Immature natural killer cell (primary cell): Measurements from ENCODE around the gene NCOA6. TPM values are rescaled to one million over a fixed set of nuclear protein-coding genes. Genes with fewer than 3 reads are reported as not detected.
"Not testable (repeated sequence)": the region's sequence is repeated elsewhere in the genome, so short reads cannot be mapped to it uniquely, and the experiment has no call there.

Experiments used
- DNase-seq, 3 donors: peaks; one replicate each; pipeline ENCODE4 v3.0.0; 2022; ENCODE audit warnings: mixed read lengths in 1 of 3
- H3K27ac Mint-ChIP-seq, 6 donors: one replicate each; pipeline ENCODE4 v1.8.0; 2020; ENCODE audit warnings: mixed read lengths in 6 of 6, mild to moderate bottlenecking in 5 of 6, inconsistent platforms in 4 of 6, moderate library complexity in 3 of 6
- H3K27me3 Mint-ChIP-seq, 3 donors: one replicate each; pipeline ENCODE4 v1.8.0; 2020 to 2021; ENCODE audit warnings: low read depth in 3 of 3, mild to moderate bottlenecking in 3 of 3, mixed read lengths in 3 of 3, moderate library complexity in 3 of 3, inconsistent platforms in 1 of 3
- H3K36me3 Mint-ChIP-seq, 3 donors: one replicate each; pipeline ENCODE4 v1.8.0; 2020; ENCODE audit warnings: mixed read lengths in 3 of 3, inconsistent platforms in 2 of 3, mild to moderate bottlenecking in 2 of 3
- H3K4me1 Mint-ChIP-seq, 2 donors: one replicate each; pipeline ENCODE4 v1.8.0; 2020; ENCODE audit warnings: inconsistent platforms in 2 of 2, mild to moderate bottlenecking in 2 of 2, mixed read lengths in 2 of 2, moderate library complexity in 1 of 2
- H3K4me3 Mint-ChIP-seq, 5 donors: one replicate each; pipeline ENCODE4 v1.8.0; 2020; ENCODE audit warnings: mild to moderate bottlenecking in 5 of 5, mixed read lengths in 5 of 5, inconsistent platforms in 3 of 5, moderate library complexity in 3 of 5
- H3K9me3 Mint-ChIP-seq, 6 donors: one replicate each; pipeline ENCODE4 v1.8.0; 2020; ENCODE audit warnings: mild to moderate bottlenecking in 6 of 6, mixed read lengths in 6 of 6, inconsistent platforms in 4 of 6, moderate library complexity in 3 of 6
- polyA plus RNA-seq, 3 donors: library from polyadenylated mRNA; unstranded; fragments of 300-500 nt; fragmentation: Illumina TruSeq; gene quantifications; one replicate each; pipeline ENCODE4 v1.2.3, GENCODE V29; 2021

Gene NCOA6
- polyA plus RNA-seq, 3 donors from 2014 or later, result 0.65 to 17.3 (median 3.0) TPM

DNA sequence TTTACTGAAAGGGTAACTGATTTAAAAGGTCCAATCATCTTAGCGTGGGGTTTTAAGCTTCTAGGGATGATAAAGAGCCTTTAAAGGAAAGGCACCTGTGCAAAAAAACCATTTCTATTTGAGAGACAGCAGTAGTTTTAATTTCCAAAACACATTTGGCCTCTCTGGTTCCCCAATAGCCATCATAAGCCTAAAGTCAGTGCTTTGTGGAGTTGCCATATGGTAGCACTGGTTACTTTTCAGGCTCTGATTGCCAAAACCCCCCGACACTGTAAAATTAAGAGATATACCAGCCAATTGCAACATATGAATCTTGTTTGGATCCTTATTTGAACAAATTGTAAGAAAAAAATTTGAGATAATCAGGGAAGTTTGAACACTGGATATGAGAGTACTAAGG, 76.7 kb downstream of the NCOA6 start:
- peaks cover 0 to 2% (median 0%) of the 10 kb centered on the region in 3 donors for H3K27me3 Mint-ChIP-seq
- H3K36me3 Mint-ChIP-seq, result peaks cover 10 to 61% (median 20%) of the 10 kb centered on the region in 3 donors
- H3K9me3 Mint-ChIP-seq, result no peaks in the 10 kb centered on the region
- no peaks in the 10 kb centered on the region for H3K4me1 Mint-ChIP-seq
- DNase-seq, result no peak
- H3K27ac Mint-ChIP-seq, result no peak overlapping the region
- no peak overlapping the region for H3K4me3 Mint-ChIP-seq

DNA sequence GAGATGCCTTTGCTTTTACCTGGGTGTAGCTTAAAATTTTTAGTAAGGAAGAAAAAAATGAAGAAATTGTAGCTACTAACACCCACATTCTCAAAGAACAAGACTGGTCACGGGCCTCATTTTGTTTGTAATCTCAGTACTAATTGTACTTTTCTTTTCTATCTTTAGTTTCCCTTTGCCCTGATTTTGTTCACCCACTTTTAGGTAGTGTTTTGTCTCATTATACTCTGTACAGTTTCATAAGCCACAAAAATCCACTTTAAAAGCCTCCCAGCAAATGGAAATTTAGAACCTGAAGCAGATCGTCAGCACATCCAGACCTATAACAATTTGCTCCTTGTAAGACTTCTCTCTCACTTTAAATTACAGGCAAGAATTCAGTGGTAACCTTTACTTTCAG, 78.0 kb downstream of the NCOA6 start:
- peak overlapping the region in 1 of 6 donors; percentile 34 for H3K27ac Mint-ChIP-seq
- DNase-seq, result no peak
- peaks cover 13 to 67% (median 28%) of the 10 kb centered on the region in 3 donors for H3K36me3 Mint-ChIP-seq

DNA sequence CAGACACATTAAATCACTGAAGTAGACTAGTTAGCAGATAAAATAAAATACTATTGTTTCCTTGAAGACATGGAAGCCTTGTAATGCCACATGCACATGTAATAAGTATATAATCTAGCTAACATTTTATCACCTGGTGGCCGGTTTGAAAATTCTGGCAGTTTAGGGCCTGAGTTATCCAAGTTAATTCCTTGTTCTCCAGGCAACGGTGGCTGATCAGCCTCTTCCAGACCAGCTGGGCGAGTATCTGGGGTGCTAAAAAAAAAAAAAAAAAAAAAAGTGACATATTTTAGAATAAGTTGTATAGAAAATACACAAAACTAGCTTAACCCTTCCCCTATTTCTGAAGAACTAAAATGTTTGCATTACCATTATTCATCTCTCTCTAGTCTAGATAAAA, 78.8 kb downstream of the NCOA6 start:
- H3K36me3 Mint-ChIP-seq, result peaks cover 13 to 66% (median 27%) of the 10 kb centered on the region in 3 donors
- H3K4me1 Mint-ChIP-seq, result peaks cover 6 to 11% of the 10 kb centered on the region in 2 donors
- H3K9me3 Mint-ChIP-seq, result no peaks in the 10 kb centered on the region
- H3K27ac Mint-ChIP-seq, result peak overlapping the region in 1 of 6 donors; percentile 34
- peaks cover 0 to 2% (median 0%) of the 10 kb centered on the region in 3 donors for H3K27me3 Mint-ChIP-seq
- H3K4me3 Mint-ChIP-seq, result no peak overlapping the region
- no peak for DNase-seq

More for the DNA sequence above, 78.0 kb downstream of the NCOA6 start:
- Mint-ChIP-seq H3K27me3 (peaks cover 0 to 2% (median 0%) of the 10 kb centered on the region in 3 donors), H3K4me1 (peaks cover 5 to 9% of the 10 kb centered on the region in 2 donors), H3K9me3 (no peaks in the 10 kb centered on the region), H3K4me3 (no peak overlapping the region)

DNA sequence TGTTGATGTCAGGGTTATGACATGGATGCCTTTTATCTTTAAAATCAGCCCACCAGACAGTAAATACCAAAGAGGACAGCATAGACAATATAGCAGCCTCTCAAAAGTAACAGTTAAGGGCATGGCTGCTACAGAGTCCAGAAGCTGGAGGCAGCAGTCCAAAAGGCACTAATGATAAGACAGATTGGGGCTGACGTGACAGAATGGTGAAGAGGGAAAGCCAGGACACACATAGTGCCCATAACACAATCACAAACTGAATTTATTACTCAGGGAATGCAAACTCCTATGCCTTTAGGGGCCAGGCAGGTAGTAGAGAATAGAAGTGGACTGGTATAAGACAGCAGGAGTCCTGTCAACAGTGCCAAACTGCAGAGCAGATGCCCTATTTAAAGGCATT, 80.6 kb downstream of the NCOA6 start:
- peaks cover 6 to 11% of the 10 kb centered on the region in 2 donors for H3K4me1 Mint-ChIP-seq
- H3K27ac Mint-ChIP-seq, result no peak overlapping the region
- H3K27me3 Mint-ChIP-seq, result no peaks in the 10 kb centered on the region
- H3K36me3 Mint-ChIP-seq, result peaks cover 14 to 67% (median 30%) of the 10 kb centered on the region in 3 donors
- H3K4me3 Mint-ChIP-seq, result no peak overlapping the region
- H3K9me3 Mint-ChIP-seq, result no peaks in the 10 kb centered on the region
- no peak for DNase-seq

DNA sequence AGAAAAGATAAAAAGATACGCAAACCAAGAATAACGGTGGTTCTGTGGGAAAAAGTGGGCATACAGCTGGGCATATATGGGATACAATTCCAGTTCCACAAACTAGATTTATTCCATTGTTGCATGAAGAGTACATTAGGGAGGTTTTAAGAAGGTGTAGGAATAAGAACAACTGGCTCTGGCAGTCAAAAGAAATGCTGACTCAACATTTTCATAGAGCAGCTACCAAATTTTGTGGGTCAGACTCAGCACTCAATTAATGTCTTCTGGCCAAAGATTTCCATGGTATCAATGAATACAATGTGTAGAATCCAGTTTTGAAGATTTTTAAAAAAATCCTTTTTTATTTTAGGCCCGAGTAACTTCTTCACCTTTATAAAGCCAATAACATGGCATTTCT, 81.1 kb downstream of the NCOA6 start:
- H3K9me3 Mint-ChIP-seq, result no peaks in the 10 kb centered on the region
- DNase-seq, result no peak
- no peak overlapping the region for H3K4me3 Mint-ChIP-seq
- peaks cover 6 to 11% of the 10 kb centered on the region in 2 donors for H3K4me1 Mint-ChIP-seq
- H3K27ac Mint-ChIP-seq, result no peak overlapping the region
- no peaks in the 10 kb centered on the region for H3K27me3 Mint-ChIP-seq
- peaks cover 13 to 63% (median 29%) of the 10 kb centered on the region in 3 donors for H3K36me3 Mint-ChIP-seq

DNA sequence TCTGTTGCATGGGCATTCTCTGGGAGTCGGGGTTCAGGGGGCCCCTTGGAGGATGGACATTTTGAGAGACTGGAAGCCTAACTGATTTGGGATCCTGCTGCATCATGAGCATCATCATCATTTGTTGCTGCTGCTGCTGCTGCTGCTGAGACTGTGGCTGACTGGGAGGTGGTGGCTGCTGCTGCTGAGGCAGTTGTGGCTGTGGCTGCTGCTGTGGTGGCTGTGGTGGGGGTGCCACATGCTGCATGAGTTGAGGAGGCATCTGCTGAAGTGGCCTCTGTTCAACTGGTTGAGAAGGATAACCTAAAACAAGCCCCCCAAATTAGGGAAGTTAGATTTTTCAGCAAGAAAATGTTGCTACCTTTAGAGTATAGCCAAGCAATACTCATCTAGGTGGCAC, 82.4 kb downstream of the NCOA6 start:
- Mint-ChIP-seq H3K36me3 (peaks cover 13 to 59% (median 26%) of the 10 kb centered on the region in 3 donors), H3K4me3 (no peak overlapping the region), H3K9me3 (no peaks in the 10 kb centered on the region), H3K4me1 (peaks cover 6 to 11% of the 10 kb centered on the region in 2 donors), H3K27ac (peak overlapping the region in 3 of 6 donors; percentile 32 to 47 (median 40)), H3K27me3 (no peaks in the 10 kb centered on the region)
- peak in 1 of 3 donors; percentile 14 for DNase-seq

DNA sequence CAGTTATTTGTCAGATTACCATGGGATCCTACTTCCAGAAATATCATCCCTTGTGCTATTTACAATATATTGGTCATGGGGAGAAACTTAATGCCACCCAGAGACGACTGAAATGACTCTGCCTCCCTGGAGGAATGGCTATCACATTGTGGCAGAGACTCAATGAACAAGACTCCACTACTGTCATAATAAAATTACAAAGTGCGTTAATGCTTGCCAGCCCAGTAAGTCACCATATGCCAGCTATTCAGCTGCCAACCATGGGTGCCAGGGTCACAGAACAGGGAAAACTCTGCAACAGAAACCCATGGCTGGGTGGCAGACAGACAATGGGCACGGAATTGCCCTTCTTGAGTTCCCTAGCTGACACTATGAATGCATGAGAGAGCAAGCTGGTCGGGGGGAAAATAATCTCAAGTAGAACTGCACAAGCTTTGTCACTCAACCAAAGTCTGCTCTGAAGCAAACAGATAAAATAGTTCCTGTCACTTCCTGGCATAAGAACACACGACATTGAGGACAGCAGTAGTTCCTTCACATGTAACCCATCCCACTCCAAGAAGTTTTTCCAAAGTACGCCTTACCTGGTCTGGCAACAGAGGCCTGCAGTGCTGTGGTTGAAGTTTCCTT, 89.2 kb downstream of the NCOA6 start:
- Mint-ChIP-seq H3K36me3 (peaks cover 8 to 31% (median 17%) of the 10 kb centered on the region in 3 donors), H3K9me3 (no peaks in the 10 kb centered on the region), H3K27ac (no peak overlapping the region), H3K27me3 (peaks cover 0 to 1% (median 0%) of the 10 kb centered on the region in 3 donors), H3K4me1 (no peaks in the 10 kb centered on the region), H3K4me3 (no peak overlapping the region)
- no peak for DNase-seq

DNA sequence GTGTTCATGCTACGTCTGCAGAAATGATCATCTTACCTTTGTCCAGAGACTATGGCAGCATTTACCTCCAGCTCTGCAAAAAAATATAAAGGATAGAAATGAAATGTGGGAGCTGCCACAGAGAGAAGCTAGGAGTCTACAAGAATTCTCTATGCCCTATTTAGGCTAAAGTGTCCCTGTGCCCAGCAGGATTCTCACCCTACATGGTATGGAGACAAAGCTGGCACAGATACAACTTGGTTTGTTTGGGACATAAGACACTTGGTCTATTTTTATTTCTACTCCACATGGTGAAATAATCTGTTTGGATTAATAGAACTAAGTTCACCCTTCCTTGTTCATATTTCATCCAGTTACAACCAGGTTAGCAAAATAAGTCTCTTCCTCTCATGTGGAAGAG, 92.9 kb downstream of the NCOA6 start:
- H3K27ac Mint-ChIP-seq, result no peak overlapping the region
- peaks cover 0 to 1% (median 0%) of the 10 kb centered on the region in 3 donors for H3K27me3 Mint-ChIP-seq
- H3K4me1 Mint-ChIP-seq, result no peaks in the 10 kb centered on the region
- no peaks in the 10 kb centered on the region for H3K9me3 Mint-ChIP-seq
- H3K4me3 Mint-ChIP-seq, result no peak overlapping the region
- H3K36me3 Mint-ChIP-seq, result peaks cover 10 to 22% (median 18%) of the 10 kb centered on the region in 3 donors
- DNase-seq, result no peak

DNA sequence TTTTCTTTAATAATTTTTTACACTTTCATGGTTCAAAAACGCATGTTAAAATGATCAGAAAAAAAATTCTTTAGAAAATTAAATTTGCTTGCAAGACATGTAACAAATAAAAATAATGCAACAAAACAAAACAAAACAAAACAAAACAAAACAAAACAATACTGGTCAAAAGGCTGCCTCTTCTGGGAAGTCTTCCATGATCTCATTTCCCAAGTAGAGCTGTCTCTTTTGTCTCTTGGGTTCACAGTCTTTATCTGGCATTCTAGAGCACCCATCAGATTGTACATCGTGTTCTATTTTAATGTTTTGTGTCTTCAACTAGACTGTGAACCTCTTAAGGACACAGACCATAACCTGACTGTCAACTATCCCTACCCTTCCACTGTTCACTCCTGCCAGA, 96.0 kb downstream of the NCOA6 start:
- H3K4me3 Mint-ChIP-seq, result no peak overlapping the region
- no peak overlapping the region for H3K27ac Mint-ChIP-seq
- H3K9me3 Mint-ChIP-seq, result no peaks in the 10 kb centered on the region
- no peak for DNase-seq
- no peaks in the 10 kb centered on the region for H3K4me1 Mint-ChIP-seq
- H3K36me3 Mint-ChIP-seq, result peaks cover 24 to 36% (median 34%) of the 10 kb centered on the region in 3 donors
- peaks cover 0 to 2% (median 0%) of the 10 kb centered on the region in 3 donors for H3K27me3 Mint-ChIP-seq

DNA sequence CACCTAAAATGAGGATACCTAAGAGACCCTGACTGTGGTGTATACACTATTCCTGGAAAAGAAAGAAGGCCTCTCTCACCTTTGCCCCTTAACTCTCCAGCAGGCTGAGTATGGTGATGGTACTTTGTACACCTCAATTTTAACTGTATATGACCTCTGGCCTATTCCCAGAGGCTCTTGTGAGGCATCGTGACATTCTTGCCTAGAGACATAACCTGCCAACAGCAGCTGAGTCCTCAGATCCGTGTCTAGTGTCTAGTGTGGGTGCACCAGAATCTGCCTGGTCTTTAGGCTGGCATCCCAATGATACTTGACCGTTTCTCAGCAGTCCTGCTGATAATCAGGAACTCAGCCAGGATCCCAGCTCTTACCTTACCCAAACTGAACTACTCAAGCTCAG, 101.3 kb downstream of the NCOA6 start:
- H3K27ac Mint-ChIP-seq, result no peak overlapping the region
- H3K9me3 Mint-ChIP-seq, result no peaks in the 10 kb centered on the region
- H3K4me3 Mint-ChIP-seq, result no peak overlapping the region
- peaks cover 0 to 3% (median 0%) of the 10 kb centered on the region in 3 donors for H3K27me3 Mint-ChIP-seq
- H3K36me3 Mint-ChIP-seq, result peaks cover 18 to 32% (median 20%) of the 10 kb centered on the region in 3 donors
- peaks cover 12 to 18% of the 10 kb centered on the region in 2 donors for H3K4me1 Mint-ChIP-seq
- DNase-seq, result no peak

DNA sequence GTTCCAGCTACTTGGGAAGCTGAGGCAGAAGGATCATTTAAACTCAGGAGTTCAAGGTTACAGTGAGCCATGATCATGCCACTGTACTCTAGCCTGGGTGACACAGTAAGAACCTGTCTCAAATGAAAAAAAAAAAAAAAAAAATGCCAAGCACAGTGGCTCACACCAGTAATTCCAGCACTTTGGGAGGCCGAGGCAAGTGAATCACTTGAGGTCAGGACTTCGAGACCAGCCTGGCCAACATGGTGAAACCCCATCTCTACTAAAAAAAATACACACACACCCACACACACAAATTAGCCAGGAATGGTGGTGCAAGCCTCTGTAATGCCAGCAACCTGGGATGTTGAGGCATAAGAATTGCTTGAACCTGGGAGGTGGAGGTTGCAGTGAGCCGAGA, 102.9 kb downstream of the NCOA6 start:
- peaks cover 18 to 34% (median 20%) of the 10 kb centered on the region in 3 donors for H3K36me3 Mint-ChIP-seq
- H3K4me1 Mint-ChIP-seq, result peaks cover 13 to 21% of the 10 kb centered on the region in 2 donors
- not testable (repeated sequence) for DNase-seq, H3K9me3 Mint-ChIP-seq, H3K4me3 Mint-ChIP-seq, H3K27me3 Mint-ChIP-seq
- peak overlapping the region in 2 of 6 donors; percentile 9 to 30 for H3K27ac Mint-ChIP-seq

DNA sequence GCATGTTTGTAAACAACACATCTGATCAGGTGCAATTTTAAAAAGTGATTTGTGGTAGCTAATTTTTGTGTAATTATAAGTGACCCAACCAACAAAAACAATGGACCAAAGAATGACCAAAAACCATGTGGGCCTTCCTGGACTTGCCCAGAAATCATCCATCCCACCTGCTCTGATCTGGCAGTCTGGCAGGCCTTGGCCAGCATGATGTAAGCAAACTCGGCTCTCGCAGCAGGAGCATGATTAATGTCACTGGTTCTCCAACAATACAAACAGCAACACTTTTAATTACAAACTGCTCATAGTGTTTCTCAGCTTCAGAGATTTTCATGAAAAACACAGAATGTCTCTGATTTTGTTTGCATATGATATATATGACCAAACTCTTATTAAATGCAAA, 105.2 kb downstream of the NCOA6 start:
- no peak for DNase-seq
- peaks cover 0 to 3% (median 2%) of the 10 kb centered on the region in 3 donors for H3K27me3 Mint-ChIP-seq
- H3K36me3 Mint-ChIP-seq, result peaks cover 7 to 20% (median 10%) of the 10 kb centered on the region in 3 donors
- no peaks in the 10 kb centered on the region for H3K9me3 Mint-ChIP-seq
- H3K27ac Mint-ChIP-seq, result peak overlapping the region; percentile 54 to 74 (median 69)
- peak overlapping the region in 4 of 5 donors; percentile 7 to 61 (median 11) for H3K4me3 Mint-ChIP-seq
- H3K4me1 Mint-ChIP-seq, result peaks cover 13 to 21% of the 10 kb centered on the region in 2 donors

DNA sequence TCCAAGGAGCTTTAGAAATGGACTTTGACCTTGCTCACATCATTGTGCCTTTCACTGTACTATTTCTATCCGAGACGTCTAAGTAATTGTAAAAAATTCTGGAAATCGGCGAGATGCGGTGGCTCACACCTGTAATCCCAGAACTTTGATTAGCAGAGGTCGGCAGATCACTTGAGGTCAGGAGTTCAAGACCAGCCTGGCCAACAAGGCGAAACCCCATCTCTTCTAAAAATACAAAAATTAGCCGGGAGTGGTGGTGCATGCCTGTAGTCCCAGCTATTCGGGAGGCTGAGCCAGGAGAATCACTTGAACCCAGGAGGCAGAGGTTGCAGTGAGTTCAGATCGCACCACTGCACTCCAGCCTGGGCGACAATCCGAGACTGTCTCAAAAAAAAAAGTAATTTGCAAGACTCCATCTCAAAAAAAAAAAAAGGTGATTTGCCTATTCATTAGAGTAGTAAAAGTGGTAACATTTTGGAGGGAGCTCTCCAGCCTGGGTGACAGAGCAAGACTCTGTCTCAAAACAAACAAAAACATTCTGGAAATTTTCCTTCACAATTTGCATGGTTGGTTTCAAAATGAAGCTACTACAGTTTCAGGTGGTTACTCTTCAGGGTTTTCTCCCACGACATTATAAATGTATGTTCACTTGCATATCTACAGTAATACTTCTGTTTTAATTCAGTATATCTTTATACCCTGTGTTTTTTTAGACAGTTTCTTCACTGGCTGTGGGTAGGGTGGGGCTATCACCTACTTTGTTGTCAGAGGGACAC, 106.0 kb downstream of the NCOA6 start:
- DNase-seq, H3K9me3 Mint-ChIP-seq, H3K27me3 Mint-ChIP-seq: not testable (repeated sequence)
- peaks cover 13 to 21% of the 10 kb centered on the region in 2 donors for H3K4me1 Mint-ChIP-seq
- H3K27ac Mint-ChIP-seq, result peak overlapping the region; percentile 54 to 74 (median 69)
- peaks cover 4 to 25% (median 15%) of the 10 kb centered on the region in 3 donors for H3K36me3 Mint-ChIP-seq
- H3K4me3 Mint-ChIP-seq, result peak overlapping the region in 4 of 5 donors; percentile 15 to 61 (median 44)
